Mesangial cell (primary cell): ENCODE data around the gene GPN3. TPM values are rescaled to one million over a fixed set of nuclear protein-coding genes. Genes with fewer than 3 reads are reported as not detected.

Source experiments
- total RNA-seq: library from RNA; depleted of rRNA; stranded (reverse); fragments of >200 nt; gene quantifications from 2 replicates; pipeline ENCODE4 v1.2.3, GENCODE V29; 2015

GPN3 gene
- total RNA-seq, result 7.2 and 16.0 TPM in 2 replicates

DNA sequence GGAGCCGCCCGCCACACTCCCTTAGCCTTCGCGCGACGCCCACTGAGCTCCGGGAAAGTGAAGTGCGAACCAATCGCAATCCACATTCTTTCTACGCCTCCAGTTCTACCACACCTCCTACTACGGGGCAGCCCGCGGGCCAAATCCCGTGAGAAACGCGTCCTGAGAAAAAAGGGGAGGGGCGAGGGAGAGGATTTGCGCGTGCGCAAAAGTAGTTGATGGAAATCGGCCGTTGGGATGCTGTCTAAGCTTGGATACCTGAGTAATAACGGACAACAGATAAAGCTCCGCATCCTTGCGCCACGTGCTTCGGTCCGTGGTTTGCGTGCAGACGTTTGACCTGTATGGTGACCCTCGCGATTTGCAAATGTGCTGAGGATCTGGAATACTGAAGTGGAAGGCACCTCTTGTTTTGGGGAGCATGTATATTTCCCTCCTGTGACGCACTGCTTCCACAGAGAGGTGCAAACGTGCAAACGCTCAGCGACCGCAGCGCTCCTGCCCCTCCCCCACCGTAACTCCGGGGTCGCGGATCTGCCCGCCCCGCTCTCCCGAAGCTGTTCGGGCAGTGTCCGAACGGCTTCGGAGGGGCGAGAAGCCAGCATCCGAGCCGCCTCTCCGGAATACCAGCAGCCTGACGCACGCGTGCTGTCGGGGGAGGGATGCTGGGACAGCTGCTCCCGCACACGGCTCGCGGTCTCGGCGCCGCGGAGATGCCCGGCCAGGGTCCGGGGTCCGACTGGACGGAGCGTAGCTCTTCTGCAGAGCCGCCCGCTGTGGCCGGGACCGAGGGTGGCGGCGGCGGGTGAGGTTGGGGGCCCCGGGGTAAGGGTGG, at the start of gene GPN3, which contains the start of gene FAM216A:
TSS of gene GPN3 (minus strand) at position 44 of the 835 bp plus-strand sequence. CDS start 54 bp downstream, outside the sequence.
TSS of gene FAM216A (plus strand) at position 632 of the 835 bp plus-strand sequence. CDS start at position 663, 31 bp downstream.

DNA sequence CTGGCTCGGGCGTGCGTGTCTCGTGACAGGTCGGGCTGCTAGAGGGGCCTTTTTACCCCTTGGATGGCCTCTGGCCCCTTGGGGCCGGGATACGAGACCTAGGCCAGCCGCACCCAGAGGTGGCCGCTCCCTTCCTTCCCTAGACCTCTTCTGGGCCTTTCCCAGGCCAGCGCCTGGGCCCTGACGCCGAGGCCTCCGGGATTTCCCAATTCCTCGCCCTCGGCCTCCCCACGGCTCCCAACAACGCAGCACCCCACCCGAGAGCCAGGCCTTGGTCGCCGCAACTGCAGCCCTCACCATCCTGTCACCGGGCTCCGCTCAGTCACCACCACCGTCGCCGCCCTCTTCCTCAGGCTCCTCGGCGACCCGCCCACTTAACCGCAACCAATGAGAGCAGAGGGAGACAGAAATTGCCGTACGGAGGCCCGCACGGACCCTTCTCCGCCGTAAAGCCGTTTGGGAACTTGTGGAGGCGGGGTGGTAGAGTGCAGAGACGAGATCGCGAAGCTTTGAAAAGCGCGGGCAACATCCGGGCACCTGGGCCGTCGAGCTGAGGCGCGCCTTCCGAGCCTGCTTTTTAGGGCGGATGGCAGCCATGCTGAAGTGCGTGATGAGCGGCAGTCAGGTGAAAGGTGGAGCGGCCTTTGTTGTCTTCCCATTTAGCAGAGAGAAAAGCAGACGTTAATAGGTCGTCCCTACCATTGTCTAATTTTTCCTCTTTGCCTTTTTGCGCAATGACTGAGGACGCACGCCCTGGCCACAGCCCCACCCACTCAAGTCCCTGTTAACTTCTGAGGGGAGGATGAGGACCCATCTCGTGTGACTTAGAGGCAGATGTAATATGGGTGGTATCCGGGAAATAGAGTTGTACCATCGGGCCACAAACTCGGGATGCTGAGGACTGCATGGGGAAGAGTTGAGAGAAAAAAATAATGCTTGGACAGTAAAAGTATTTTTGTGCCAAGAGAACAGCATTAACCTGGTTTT, 34.0 kb upstream of the GPN3 start, which contains the start of the genes RAD9B and VPS29:
TSS of gene RAD9B (plus strand) at position 580 of the 987 bp plus-strand sequence. CDS start at position 587, 7 bp downstream.
TSS of gene VPS29 (minus strand) at position 360 of the 987 bp plus-strand sequence. CDS start at position 300, 60 bp downstream.

DNA sequence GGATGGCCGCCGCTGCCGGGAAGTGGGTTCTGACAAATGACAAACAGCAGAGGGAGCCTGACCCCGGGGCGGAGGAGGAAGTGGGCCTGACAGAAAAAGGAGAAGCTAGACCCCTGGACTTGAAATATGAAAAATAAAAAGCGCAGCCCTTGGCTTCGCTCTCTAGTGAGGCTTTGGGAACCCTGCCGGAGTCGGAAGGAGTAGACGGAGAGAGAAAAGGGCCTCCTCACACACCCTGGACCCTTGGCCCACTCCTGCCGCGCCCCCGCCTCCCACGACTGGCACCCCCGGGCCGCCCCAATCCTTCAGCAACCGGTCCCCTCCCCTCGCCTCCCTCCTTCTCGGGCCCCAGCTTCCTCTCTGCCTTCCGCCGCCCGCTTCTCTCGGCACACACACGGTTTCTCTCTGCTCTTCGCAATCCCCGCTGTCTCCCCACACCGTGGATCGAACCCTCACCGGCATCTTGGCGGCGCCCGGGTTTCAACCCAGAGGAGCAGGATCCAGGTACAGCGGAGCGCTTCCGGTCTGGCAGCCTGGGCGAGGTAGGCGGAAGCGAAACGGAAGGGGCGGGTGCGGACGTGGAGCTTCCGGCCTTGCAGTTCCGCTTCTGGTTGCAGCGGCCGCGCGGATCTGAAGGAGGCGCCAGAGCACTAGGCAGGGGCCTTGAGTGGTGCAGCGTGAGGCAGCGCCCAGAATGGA, 18.1 kb downstream of the GPN3 start, which contains the start of gene ARPC3:
TSS of gene ARPC3 (minus strand) at position 539 of the 699 bp plus-strand sequence. CDS start at position 462, 77 bp downstream.

DNA sequence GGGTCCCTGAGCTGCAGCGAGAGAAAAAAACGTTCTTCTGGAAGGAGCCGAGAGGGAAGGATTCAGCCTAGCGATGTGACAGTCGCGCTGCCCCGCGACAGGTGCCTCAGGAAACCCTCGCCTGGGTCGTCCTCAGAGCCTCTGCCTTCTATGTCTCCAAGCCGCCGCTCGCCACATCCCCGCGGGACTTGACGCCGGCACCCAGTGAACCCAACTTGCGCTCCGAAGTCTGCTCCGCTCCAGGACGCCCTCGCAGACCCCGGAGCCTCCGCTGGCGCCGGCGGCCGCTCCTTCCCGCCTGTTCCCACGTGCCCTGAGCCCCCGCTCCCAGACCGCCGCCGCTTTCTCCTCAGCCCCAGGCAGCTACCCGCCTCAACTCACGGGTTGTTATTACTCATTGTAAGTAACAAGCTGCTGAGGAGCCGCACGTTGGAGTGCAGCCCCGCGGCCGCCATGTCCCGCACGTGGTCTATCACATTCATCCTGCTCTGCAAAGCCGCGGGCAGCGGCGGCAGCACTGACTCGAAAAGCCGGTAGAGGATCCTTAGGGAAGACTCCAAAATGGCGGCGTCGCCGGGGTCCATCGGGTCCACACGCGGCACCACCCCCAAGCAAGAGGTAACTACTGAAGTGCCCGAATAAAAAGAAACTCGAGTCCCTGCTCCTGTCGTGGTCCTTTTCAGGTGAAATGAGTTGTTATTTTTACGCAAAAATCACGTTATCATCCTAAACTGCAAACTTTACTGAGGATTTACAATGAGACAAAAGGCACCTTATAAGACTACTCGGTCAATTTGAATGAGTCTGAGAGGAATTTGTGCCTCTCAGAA, 64.7 kb downstream of the GPN3 start, which contains the start of gene ANAPC7:
TSS of gene ANAPC7 (minus strand) at position 563 of the 830 bp plus-strand sequence. CDS start at position 482, 81 bp downstream.

Other genes starting within 250 kb of the GPN3 start
- 114 and 123 TPM in 2 replicates for gene ATP2A2, start 187.0 kb downstream of the GPN3 start, total RNA-seq
- gene ANAPC7, start 64.5 kb downstream of the GPN3 start, total RNA-seq, result 29.8 and 39.6 TPM in 2 replicates
- gene ARPC3, start 17.9 kb downstream of the GPN3 start, total RNA-seq, result 306 and 650 TPM in 2 replicates
- 9.0 and 21.2 TPM in 2 replicates for gene FAM216A, start 588 bp upstream of the GPN3 start, total RNA-seq
- gene VPS29, start 33.9 kb upstream of the GPN3 start, total RNA-seq, result 64.5 and 103 TPM in 2 replicates
- 0.16 and 0.25 TPM in 2 replicates for gene RAD9B, start 34.1 kb upstream of the GPN3 start, total RNA-seq
- gene PPTC7, start 115.1 kb upstream of the GPN3 start, total RNA-seq, result 7.2 and 9.6 TPM in 2 replicates
- 23.0 and 41.2 TPM in 2 replicates for gene TCTN1, start 145.9 kb upstream of the GPN3 start, total RNA-seq
- 2.3 and 3.5 TPM in 2 replicates for gene HVCN1, start 220.9 kb upstream of the GPN3 start, total RNA-seq